Measurements from ENCODE around the gene SEC23A. TPM values are rescaled to one million over a fixed set of nuclear protein-coding genes. Genes with fewer than 3 reads are reported as not detected.
A peak's percentile ranks its signal among the peaks of the same experiment; 100 is the strongest.

SEC23A gene
- total RNA-seq, 1 donor from 2014 or later: 60.0 TPM

DNA sequence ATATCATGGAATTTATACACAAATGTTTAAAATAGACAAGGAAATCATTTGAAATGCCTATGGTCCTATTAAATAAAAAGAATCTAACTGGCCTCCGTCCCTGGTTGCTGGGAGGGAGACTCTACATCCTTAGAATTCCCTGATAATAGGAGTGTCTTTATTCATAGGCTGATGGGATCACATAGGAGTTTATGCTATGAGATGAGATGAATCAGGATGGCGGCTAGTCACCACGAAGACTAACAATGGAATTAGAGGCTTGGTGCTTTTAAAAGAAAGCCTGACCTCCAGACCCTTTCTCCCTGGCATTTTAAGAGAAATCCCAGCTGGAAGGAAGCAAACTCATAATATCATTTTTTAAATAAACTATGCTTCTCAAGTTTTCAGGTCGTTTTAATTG lies 69.7 kb downstream of the SEC23A start:
- no peak overlapping the region for H3K9ac ChIP-seq
- H3K27me3 ChIP-seq: no peaks in the 10 kb centered on the region
- Mint-ChIP-seq H3K9me3 (no peaks in the 10 kb centered on the region), H3K4me3 (no peak overlapping the region), H3K36me3 (peaks cover 30% of the 10 kb centered on the region), H3K27ac (peak overlapping the region; percentile 44), H3K27me3 (ENCODE audit: insufficient read depth, low read depth) (peaks cover 4% of the 10 kb centered on the region), H3K4me1 (peaks cover 15% of the 10 kb centered on the region)
- DNase-seq (ENCODE audit: low spot score): peak; percentile 70
- peaks cover 20% of the 10 kb centered on the region for H3K36me3 ChIP-seq
- H4K20me1 ChIP-seq (ENCODE audit: low read depth): no peaks in the 10 kb centered on the region
- H2AFZ ChIP-seq (replicated peaks): no peak overlapping the region
- peaks cover 20% of the 10 kb centered on the region for H3K4me1 ChIP-seq
- H3K4me2 ChIP-seq: peak overlapping the region; percentile 36
- TF ChIP-seq EZH2phosphoT487 (IDR thresholded peaks at IDR 0.05) (peak; percentile 40), EZH2 (IDR thresholded peaks at IDR 0.05) (no peak)
- H3K27ac ChIP-seq: no peak overlapping the region
- H3K4me3 ChIP-seq: no peak overlapping the region
- no peaks in the 10 kb centered on the region for H3K9me3 ChIP-seq (ENCODE audit: low read depth)
- H3F3A ChIP-seq (ENCODE audit: low read depth): peaks cover 10% of the 10 kb centered on the region
- H3K79me2 ChIP-seq (ENCODE audit: low read depth): no peaks in the 10 kb centered on the region

DNA sequence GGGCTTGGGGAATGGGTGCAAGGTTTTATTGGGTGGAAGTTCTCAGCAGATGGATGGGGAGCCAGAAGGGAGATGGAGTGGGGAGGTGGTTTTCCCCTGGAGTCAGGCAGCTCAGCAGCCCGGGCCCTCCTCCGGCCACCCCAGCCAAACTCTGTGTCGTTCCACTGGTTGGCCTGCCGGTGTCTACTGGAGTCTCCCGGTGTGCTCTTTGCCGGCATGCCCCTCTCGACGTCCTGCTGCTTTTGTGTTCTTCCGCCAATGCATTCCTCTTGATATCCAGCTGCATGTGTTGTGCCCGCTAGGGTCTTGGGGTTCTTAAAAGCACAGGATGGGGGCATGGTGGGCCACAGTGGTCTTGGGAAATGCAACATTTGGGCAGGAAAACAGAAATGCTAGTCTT lies 72.8 kb downstream of the SEC23A start:
- Histone ChIP-seq H2AFZ (replicated peaks) (no peak overlapping the region), H3K4me2 (no peak overlapping the region), H3K27me3 (no peaks in the 10 kb centered on the region), H3K4me1 (peaks cover 31% of the 10 kb centered on the region), H3F3A (ENCODE audit: low read depth) (peaks cover 22% of the 10 kb centered on the region), H3K79me2 (ENCODE audit: low read depth) (no peaks in the 10 kb centered on the region), H3K9ac (no peak overlapping the region), H3K4me3 (no peak overlapping the region), H3K27ac (no peak overlapping the region), H4K20me1 (ENCODE audit: low read depth) (no peaks in the 10 kb centered on the region), H3K36me3 (peaks cover 13% of the 10 kb centered on the region), H3K9me3 (ENCODE audit: low read depth) (no peaks in the 10 kb centered on the region)
- peaks cover 31% of the 10 kb centered on the region for H3K36me3 Mint-ChIP-seq
- H3K9me3 Mint-ChIP-seq: no peaks in the 10 kb centered on the region
- H3K27ac Mint-ChIP-seq: no peak overlapping the region
- H3K27me3 Mint-ChIP-seq (ENCODE audit: insufficient read depth, low read depth): peaks cover 4% of the 10 kb centered on the region
- DNase-seq (ENCODE audit: low spot score): no peak
- peaks cover 30% of the 10 kb centered on the region for H3K4me1 Mint-ChIP-seq
- TF ChIP-seq EZH2 (IDR thresholded peaks at IDR 0.05) (no peak), EZH2phosphoT487 (IDR thresholded peaks at IDR 0.05) (no peak)
- TF ChIP-seq, protein P1, sequence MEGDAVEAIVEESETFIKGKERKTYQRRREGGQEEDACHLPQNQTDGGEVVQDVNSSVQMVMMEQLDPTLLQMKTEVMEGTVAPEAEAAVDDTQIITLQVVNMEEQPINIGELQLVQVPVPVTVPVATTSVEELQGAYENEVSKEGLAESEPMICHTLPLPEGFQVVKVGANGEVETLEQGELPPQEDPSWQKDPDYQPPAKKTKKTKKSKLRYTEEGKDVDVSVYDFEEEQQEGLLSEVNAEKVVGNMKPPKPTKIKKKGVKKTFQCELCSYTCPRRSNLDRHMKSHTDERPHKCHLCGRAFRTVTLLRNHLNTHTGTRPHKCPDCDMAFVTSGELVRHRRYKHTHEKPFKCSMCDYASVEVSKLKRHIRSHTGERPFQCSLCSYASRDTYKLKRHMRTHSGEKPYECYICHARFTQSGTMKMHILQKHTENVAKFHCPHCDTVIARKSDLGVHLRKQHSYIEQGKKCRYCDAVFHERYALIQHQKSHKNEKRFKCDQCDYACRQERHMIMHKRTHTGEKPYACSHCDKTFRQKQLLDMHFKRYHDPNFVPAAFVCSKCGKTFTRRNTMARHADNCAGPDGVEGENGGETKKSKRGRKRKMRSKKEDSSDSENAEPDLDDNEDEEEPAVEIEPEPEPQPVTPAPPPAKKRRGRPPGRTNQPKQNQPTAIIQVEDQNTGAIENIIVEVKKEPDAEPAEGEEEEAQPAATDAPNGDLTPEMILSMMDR (IDR thresholded peaks at IDR 0.05): no peak
- H3K4me3 Mint-ChIP-seq: no peak overlapping the region

GRCh38 chr14:39029789-39030188 lies 73.2 kb downstream of the SEC23A start:
- Histone ChIP-seq H3K79me2 (ENCODE audit: low read depth) (no peaks in the 10 kb centered on the region), H3K4me3 (no peak overlapping the region), H3K27ac (no peak overlapping the region), H3K4me1 (peaks cover 31% of the 10 kb centered on the region), H3K9ac (no peak overlapping the region), H3K4me2 (no peak overlapping the region), H3K27me3 (no peaks in the 10 kb centered on the region), H2AFZ (replicated peaks) (no peak overlapping the region), H3F3A (ENCODE audit: low read depth) (peaks cover 22% of the 10 kb centered on the region), H3K9me3 (ENCODE audit: low read depth) (no peaks in the 10 kb centered on the region), H3K36me3 (peaks cover 13% of the 10 kb centered on the region), H4K20me1 (ENCODE audit: low read depth) (no peaks in the 10 kb centered on the region)
- Mint-ChIP-seq H3K27me3 (ENCODE audit: insufficient read depth, low read depth) (peaks cover 4% of the 10 kb centered on the region), H3K4me3 (no peak overlapping the region), H3K4me1 (peaks cover 30% of the 10 kb centered on the region), H3K9me3 (no peaks in the 10 kb centered on the region), H3K36me3 (peaks cover 31% of the 10 kb centered on the region), H3K27ac (no peak overlapping the region)
- no peak for DNase-seq (ENCODE audit: low spot score)
- TF ChIP-seq, protein P1 (IDR thresholded peaks at IDR 0.05): no peak
- TF ChIP-seq EZH2 (IDR thresholded peaks at IDR 0.05): no peak
- TF ChIP-seq EZH2phosphoT487 (IDR thresholded peaks at IDR 0.05): no peak

DNA sequence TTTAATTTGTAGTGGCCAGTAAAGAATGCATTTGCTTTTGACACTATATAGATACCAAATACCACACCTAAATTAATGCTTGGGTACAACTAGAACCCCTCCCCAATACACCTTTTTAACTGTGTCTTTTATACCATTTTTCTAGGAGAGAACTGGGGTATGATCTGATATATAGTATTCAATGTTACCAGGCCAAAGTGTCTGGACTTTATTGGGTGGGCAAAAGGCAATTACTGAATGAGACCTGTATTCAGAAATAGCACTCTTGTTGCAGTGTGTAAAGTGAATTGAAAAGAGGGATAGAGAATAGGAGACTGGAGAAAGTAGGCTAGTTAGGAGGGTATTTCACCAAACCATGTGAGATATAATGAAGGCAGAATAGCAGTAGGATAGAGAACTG lies 74.4 kb downstream of the SEC23A start:
- peaks cover 31% of the 10 kb centered on the region for H3K36me3 Mint-ChIP-seq
- H3K27ac Mint-ChIP-seq: no peak overlapping the region

More for the DNA sequence above, 74.4 kb downstream of the SEC23A start:
- no peak overlapping the region for H3K4me3 ChIP-seq
- H3K27ac ChIP-seq: no peak overlapping the region
- H4K20me1 ChIP-seq (ENCODE audit: low read depth): no peaks in the 10 kb centered on the region
- Mint-ChIP-seq H3K4me1 (peaks cover 26% of the 10 kb centered on the region), H3K9me3 (no peaks in the 10 kb centered on the region), H3K4me3 (no peak overlapping the region), H3K27me3 (ENCODE audit: insufficient read depth, low read depth) (peaks cover 4% of the 10 kb centered on the region)
- no peaks in the 10 kb centered on the region for H3K27me3 ChIP-seq
- H3K36me3 ChIP-seq: peaks cover 13% of the 10 kb centered on the region
- no peak overlapping the region for H2AFZ ChIP-seq (replicated peaks)
- H3K9me3 ChIP-seq (ENCODE audit: low read depth): no peaks in the 10 kb centered on the region
- H3F3A ChIP-seq (ENCODE audit: low read depth): peaks cover 12% of the 10 kb centered on the region
- no peak for DNase-seq (ENCODE audit: low spot score)
- H3K4me2 ChIP-seq: no peak overlapping the region
- H3K79me2 ChIP-seq (ENCODE audit: low read depth): no peaks in the 10 kb centered on the region
- TF ChIP-seq EZH2 (IDR thresholded peaks at IDR 0.05): no peak
- TF ChIP-seq, protein P1 (IDR thresholded peaks at IDR 0.05): no peak
- no peak for TF ChIP-seq EZH2phosphoT487 (IDR thresholded peaks at IDR 0.05)
- H3K9ac ChIP-seq: no peak overlapping the region
- peaks cover 22% of the 10 kb centered on the region for H3K4me1 ChIP-seq
